Loucy (cell line): ENCODE results near the gene ZNF410.

Experiments used
- CTCF ChIP-seq: fragments of 200-600 bp; sonication (generic); conservative IDR thresholded peaks from 2 replicates; pipeline ENCODE4 v1.5.1; 2014; ENCODE audit warnings: mild to moderate bottlenecking, antibody characterized with exemption, low read length
- EZH2phosphoT487 ChIP-seq: fragments of 200-600 bp; IDR thresholded peaks from 2 replicates; pipeline ENCODE4 v1.6.1; 2018; ENCODE audit warnings: antibody characterized with exemption, mild to moderate bottlenecking, moderate library complexity, borderline replicate concordance

GRCh38 chr14:73888460-73888725, 1.7 kb downstream of the ZNF410 start:
- TF ChIP-seq CTCF (no peak), EZH2phosphoT487 (no peak)
